ENCODE results near the gene FBXL17.

GRCh38 chr5:107878661-107879060 lies 503.2 kb downstream of the FBXL17 start:
- no peak for TF ChIP-seq CTCF (IDR thresholded peaks at IDR 0.05)
- TF ChIP-seq EZH2 (IDR thresholded peaks at IDR 0.05; ENCODE audit: borderline replicate concordance, insufficient read depth, low read depth, low read length, poor library complexity, severe bottlenecking), result no peak
